ENCODE results near the gene TEX53. TPM values are rescaled to one million over a fixed set of nuclear protein-coding genes. Genes with fewer than 3 reads are reported as not detected.

The TEX53 gene
- total and polyA plus RNA-seq, 10 of the 15 experiments (the other 5 are each of a cell fraction or from before 2014, with no cell fraction given), result not detected

- no peak for TF ChIP-seq HDAC6 (IDR thresholded peaks at IDR 0.05; ENCODE audit: unreplicated experiment)
- TF ChIP-seq, protein P1, sequence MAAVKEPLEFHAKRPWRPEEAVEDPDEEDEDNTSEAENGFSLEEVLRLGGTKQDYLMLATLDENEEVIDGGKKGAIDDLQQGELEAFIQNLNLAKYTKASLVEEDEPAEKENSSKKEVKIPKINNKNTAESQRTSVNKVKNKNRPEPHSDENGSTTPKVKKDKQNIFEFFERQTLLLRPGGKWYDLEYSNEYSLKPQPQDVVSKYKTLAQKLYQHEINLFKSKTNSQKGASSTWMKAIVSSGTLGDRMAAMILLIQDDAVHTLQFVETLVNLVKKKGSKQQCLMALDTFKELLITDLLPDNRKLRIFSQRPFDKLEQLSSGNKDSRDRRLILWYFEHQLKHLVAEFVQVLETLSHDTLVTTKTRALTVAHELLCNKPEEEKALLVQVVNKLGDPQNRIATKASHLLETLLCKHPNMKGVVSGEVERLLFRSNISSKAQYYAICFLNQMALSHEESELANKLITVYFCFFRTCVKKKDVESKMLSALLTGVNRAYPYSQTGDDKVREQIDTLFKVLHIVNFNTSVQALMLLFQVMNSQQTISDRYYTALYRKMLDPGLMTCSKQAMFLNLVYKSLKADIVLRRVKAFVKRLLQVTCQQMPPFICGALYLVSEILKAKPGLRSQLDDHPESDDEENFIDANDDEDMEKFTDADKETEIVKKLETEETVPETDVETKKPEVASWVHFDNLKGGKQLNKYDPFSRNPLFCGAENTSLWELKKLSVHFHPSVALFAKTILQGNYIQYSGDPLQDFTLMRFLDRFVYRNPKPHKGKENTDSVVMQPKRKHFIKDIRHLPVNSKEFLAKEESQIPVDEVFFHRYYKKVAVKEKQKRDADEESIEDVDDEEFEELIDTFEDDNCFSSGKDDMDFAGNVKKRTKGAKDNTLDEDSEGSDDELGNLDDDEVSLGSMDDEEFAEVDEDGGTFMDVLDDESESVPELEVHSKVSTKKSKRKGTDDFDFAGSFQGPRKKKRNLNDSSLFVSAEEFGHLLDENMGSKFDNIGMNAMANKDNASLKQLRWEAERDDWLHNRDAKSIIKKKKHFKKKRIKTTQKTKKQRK (IDR thresholded peaks at IDR 0.05; ENCODE audit: low read depth, low read length), result no peak
- no peak for TF ChIP-seq CUX1 (IDR thresholded peaks at IDR 0.05; ENCODE audit: insufficient replicate concordance, low read depth, low read length)
- TF ChIP-seq, protein P2, sequence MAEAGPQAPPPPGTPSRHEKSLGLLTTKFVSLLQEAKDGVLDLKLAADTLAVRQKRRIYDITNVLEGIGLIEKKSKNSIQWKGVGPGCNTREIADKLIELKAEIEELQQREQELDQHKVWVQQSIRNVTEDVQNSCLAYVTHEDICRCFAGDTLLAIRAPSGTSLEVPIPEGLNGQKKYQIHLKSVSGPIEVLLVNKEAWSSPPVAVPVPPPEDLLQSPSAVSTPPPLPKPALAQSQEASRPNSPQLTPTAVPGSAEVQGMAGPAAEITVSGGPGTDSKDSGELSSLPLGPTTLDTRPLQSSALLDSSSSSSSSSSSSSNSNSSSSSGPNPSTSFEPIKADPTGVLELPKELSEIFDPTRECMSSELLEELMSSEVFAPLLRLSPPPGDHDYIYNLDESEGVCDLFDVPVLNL (IDR thresholded peaks at IDR 0.05; ENCODE audit: low read depth, low read length), result no peak
- TF ChIP-seq FOXM1 (IDR thresholded peaks at IDR 0.05; ENCODE audit: low read depth, low read length), result 0 out of 2 replicates have a peak, but pooled peaks have one; percentile 13
- TF ChIP-seq STAT3 (IDR thresholded peaks at IDR 0.05; ENCODE audit: low read depth, low read length), result no peak
- TF ChIP-seq, protein P3, sequence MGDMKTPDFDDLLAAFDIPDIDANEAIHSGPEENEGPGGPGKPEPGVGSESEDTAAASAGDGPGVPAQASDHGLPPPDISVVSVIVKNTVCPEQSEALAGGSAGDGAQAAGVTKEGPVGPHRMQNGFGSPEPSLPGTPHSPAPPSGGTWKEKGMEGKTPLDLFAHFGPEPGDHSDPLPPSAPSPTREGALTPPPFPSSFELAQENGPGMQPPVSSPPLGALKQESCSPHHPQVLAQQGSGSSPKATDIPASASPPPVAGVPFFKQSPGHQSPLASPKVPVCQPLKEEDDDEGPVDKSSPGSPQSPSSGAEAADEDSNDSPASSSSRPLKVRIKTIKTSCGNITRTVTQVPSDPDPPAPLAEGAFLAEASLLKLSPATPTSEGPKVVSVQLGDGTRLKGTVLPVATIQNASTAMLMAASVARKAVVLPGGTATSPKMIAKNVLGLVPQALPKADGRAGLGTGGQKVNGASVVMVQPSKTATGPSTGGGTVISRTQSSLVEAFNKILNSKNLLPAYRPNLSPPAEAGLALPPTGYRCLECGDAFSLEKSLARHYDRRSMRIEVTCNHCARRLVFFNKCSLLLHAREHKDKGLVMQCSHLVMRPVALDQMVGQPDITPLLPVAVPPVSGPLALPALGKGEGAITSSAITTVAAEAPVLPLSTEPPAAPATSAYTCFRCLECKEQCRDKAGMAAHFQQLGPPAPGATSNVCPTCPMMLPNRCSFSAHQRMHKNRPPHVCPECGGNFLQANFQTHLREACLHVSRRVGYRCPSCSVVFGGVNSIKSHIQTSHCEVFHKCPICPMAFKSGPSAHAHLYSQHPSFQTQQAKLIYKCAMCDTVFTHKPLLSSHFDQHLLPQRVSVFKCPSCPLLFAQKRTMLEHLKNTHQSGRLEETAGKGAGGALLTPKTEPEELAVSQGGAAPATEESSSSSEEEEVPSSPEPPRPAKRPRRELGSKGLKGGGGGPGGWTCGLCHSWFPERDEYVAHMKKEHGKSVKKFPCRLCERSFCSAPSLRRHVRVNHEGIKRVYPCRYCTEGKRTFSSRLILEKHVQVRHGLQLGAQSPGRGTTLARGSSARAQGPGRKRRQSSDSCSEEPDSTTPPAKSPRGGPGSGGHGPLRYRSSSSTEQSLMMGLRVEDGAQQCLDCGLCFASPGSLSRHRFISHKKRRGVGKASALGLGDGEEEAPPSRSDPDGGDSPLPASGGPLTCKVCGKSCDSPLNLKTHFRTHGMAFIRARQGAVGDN (IDR thresholded peaks at IDR 0.05), result peak; percentile 68; the same call in 1 of the 2 replicates
- peak; percentile 55; the same call in 1 of the 2 replicates for TF ChIP-seq RELB (IDR thresholded peaks at IDR 0.05; ENCODE audit: low read depth)
- no peak for TF ChIP-seq RAD21 (IDR thresholded peaks at IDR 0.05; ENCODE audit: insufficient read depth, low read depth, low read length)
- no peak for TF ChIP-seq CHD2 (IDR thresholded peaks at IDR 0.05; ENCODE audit: borderline replicate concordance, low read depth, low read length)
- TF ChIP-seq CREB1 (IDR thresholded peaks at IDR 0.05; ENCODE audit: low read depth), result no peak
- TF ChIP-seq SREBF2 (IDR thresholded peaks at IDR 0.05; ENCODE audit: low read length), result no peak
Observed at GRCh38 chr9:114619191-114619761, 38.3 kb downstream of the TEX53 start (continued).

Data from GM12878 (cell line).